Activated CD4-positive, alpha-beta T cell treated with anti-CD3 and anti-CD28 coated beads, Interleukin-2, amount 50 U/mL, for 1 hour (primary cell): Measurements from ENCODE around the gene ADCY10.
"Not testable (repeated sequence)": the region's sequence is repeated elsewhere in the genome, so short reads cannot be mapped to it uniquely, and the experiment has no call there.

Source experiments
- DNase-seq: peaks from one replicate; pipeline ENCODE4 v3.0.0-alpha.2; 2020

The ADCY10 gene

GRCh38 chr1:167882376-167882775, 31.6 kb downstream of the ADCY10 start:
- no peak for DNase-seq

GRCh38 chr1:167881786-167882185, 32.1 kb downstream of the ADCY10 start:
- no peak for DNase-seq

- no peak for DNase-seq
Observed at GRCh38 chr1:167881069-167881468, 32.9 kb downstream of the ADCY10 start.

DNA sequence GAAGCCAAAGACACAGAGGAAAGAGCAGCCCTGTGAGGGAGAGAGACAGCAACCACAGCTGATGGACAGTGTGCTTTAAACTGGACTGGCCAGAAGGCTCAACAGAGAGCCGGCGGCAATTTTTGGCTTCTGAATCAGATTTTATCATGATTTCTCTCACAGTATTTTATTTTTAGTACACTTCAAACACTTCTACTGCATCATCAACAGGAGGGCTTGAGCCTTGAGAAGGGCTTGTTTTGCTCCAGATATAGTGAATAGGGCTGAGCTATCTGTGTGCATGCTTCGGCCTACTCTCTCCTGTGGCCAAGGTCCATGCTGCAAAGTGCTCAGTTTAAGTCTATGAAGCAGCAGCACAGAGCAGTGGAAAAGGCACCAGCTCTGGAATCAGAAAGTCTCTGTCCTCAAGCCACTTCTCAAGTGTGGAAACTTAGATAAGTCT, 33.3 kb downstream of the ADCY10 start:
- no peak for DNase-seq

GRCh38 chr1:167879508-167879907, 34.4 kb downstream of the ADCY10 start:
- no peak for DNase-seq

DNA sequence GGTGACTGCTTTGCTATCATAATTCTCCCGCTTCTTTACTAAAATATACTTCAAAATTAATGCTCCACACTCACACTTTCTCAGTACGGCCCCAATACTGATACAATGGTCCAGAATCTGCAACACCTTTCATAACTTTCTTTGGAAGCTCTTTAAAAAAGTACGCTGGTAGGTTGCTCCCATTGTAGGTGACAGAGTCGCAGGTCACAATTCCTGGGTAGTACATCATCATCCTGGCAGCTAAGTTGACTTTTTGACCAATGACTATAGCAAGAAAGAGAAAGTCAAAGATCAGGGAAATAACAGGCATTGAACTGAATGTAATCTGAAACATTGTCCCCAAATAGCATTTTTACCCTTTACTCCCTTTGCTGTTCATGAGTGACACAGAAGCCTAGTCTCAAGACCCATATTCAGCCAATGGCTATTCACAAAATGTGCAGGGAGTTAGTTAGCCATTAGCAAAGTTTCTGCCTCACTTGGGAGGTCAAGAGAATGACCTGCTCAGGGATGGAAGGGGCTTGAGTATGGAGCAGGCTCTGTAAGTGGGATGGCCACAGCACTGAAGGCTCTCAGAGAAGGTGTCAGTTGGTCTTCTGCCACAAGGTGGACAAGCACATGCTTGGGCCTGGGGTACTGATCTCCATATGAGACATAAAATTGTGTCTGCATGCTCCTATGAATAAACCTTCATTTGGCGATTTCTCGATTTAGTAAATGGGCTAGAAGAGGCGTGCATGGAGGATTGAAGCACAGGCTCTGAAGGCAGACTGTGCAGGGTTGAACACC, 35.4 kb downstream of the ADCY10 start:
- DNase-seq = no peak

DNA sequence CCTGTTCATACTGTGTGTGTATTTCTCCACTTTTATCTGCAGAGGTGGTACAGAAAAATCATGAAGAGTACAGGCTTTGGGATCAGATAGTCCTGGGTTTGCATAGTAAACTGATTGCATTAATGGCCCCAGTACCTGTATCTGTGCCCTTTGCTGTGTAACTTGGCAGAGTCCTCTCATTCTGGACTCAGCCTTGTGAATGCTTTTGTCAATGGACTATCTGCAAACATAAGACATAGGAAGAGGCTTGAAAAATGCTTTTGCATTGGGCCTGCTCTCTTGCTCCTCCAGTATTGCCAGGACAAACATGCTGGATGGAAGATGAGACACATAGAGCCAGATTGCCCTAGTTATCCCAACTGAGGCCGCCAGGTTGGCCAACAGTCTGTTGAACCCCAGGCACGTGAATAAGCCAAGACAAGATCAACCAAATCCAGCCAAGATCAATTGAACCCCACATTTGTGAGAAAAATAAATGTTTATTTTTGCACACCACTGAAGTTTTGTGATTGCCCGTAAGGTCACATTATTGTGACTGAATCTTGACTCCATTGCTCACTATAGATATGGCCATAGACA, 37.2 kb downstream of the ADCY10 start:
- DNase-seq = no peak

DNA sequence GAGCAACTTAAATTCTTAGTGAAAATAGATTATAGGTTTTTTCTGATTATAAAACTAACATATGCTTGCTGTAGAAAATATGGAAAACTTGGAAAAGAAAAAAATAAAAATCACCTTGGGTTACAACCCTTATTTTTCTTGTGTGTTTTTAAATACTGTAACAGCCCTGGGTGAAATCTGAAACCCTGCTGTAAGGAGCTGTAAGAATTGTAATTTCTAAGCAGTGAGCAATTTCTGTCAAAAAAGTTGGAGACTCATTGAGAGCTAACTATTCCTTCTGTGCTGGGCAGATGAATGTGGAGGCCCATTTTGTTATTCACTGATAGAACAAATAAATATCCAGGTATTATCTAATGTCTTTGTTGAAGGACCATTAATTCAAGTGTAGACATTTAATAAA, 42.6 kb downstream of the ADCY10 start:
- no peak for DNase-seq

DNA sequence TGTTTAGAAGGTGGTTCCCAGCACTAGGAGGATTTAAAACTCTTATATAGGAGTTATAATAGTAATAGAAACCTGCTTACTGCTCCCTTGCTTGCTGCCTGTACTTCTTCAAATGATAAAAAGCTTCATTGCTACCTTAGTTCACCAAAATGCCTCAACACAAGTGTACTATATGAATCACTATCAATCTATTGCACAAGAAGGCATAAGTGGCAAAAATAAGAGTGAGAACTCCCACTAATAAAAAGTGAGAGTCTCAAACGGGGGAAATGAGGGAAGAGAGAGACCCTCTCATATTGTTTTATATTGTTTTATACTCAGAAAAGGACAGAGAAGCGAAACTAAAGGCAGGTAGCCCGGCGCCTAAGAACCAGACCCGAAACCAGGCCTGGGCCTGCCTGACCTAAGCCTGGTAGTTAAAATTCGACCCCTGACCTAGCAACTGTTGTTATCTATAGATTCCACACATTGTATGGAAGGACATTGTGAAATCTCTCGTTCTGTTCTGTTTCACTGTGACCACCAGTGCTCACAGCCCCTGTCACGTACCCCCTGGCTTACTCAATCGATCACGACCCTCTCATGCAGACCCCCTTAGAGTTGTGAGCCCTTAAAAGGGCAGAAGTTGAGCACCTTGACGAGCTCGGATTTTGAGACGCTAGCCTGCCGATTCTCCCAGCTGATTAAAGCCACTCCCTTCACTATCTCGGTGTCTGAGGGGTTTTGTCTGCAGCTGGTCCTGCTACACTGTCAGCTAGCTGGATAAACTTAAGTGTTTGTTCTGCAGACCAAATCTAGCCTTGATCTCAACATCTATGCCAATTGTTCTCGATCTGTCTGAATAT, 44.6 kb downstream of the ADCY10 start:
- not testable (repeated sequence) for DNase-seq

- DNase-seq = not testable (repeated sequence)
Observed at GRCh38 chr1:167866739-167867414, 47.1 kb downstream of the ADCY10 start.

DNA sequence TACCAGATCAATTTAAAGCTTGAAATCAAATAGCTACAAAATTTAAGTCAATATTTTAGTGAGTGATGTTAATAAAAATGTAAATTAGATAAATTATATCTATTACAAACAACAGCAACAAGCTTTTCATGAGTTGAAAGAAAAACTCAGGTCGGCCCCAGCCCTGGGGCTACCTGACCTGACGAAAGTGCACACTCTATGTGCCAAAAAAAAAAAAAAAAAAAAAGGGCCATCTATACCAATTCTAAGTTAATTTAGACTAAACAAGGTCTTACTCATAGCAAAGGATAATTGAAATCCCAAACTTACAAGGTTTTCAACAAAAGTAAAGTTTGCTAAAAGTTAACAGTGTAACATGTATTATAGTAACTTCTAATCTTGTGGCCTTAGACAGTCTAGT, 47.6 kb downstream of the ADCY10 start:
- not testable (repeated sequence) for DNase-seq

DNA sequence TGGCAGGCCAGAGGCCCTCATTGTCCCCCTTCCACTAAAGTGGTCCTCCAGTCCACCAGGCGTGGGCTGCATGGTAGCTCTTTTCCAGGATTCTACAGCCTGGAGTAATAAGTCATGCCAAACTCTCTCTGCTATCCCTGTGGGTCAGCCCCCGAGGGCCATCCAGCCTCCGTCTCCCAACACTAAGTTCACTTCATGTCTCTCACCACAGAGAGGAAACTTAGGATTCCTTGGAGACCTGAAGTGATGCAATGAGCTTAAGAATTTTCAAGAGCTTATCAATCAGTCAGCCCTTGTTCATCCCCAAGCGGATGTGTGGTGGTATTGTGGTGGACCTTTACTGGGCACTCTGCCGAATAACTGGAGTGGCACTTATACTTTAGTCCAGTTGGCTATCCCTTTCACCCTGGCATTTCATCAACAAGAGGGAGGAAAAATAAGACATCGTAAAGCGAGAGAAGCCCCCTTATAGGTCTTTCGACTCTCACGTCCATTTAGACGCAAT, 48.1 kb downstream of the ADCY10 start:
- DNase-seq = not testable (repeated sequence)

- DNase-seq = not testable (repeated sequence)
Observed at GRCh38 chr1:167865193-167865592, 48.7 kb downstream of the ADCY10 start.

DNA sequence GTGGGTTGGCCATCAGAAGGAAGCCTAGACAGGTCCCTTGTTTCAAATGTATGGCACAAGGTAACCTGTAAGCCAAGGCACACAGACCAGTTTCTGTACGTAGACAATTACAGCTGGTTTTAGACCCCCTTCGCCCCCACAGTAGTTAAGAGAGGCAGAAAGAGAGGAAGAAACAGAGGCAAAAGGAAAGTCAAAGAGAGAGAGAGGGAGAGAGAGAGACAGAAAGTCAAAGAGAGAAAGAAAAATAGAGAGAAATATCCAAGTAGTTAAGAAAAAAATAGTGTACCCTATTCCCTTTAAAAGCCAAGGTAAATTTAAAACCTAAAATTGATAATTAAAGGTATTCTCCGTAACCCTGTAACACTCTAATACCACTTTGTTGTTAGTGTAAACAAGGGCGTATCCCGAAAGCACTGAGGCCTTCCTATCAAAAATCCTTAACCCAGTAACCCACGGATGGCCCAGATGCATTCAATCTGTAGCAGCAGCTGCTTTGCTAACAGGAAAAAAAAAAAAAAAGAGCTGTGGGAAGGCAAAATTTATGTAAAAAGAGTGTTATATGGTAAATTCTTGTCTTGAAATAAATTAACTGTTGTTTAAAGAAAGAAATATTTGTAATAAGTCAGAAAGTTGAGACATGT, 49.4 kb downstream of the ADCY10 start:
- DNase-seq = no peak

- no peak for DNase-seq
Observed at GRCh38 chr1:167863921-167864279, 50.0 kb downstream of the ADCY10 start.

- not testable (repeated sequence) for DNase-seq
Observed at GRCh38 chr1:167863191-167863920, 50.6 kb downstream of the ADCY10 start.

DNA sequence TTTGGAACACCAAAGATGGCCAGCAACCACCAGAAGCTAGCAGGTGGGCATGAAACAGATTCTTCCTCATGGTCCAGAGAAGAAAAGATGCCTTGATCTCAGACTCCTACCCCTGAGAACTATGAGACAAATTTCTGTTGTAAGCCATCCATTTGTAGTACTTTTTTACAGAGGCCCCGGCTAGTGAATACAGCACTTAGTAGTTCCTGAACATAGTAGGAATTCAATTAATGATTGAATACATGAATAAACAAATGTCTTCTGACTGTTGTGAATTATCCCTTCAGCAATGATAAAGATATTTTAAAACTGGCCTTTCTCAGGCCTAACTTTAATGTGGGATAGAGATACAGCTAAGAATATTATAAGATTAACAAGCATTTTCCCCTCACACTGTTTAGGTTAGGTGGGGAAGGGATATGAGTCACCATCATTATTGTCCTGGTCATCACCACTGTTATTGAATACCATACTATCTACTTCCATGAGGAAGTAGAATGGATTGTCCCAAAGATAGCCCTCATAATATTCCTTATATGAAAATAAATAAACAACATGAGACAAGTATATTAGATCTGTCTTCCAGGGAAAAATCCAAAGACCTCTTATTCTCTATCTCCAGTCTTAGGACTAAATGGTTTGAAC, 51.4 kb downstream of the ADCY10 start:
- no peak for DNase-seq

DNA sequence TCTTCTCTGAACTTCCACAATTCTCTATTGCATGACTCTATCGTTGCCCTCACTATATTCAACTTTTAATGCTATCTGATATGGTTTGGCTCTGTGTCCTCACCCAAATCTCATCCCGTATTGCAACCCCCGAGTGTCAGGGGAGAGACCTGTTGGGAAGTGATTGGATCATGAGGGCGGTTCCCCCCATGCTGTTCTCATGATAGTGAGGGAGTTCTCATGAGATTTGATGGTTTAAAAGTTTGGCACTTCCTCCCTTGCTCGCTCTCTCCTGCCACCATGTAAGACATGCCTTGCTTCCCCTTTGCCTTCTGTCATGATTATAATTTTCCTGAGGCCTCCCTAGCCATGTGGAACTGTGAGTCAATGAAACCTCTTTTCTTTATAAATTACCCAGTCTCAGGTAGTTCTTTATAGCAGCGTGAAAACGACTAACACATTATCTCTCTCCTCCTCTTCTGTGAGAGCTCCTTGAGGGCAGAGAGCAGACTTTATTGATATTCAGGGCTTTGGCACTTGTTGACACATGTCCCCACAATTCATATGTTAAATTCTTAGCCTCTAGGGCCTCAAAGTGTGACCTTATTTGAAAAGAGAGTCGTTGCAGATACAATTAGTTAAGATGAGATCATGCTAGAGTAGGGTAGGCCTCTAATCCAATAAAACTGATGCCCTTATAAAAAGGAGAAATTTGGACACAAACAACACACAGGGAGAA, 52.1 kb downstream of the ADCY10 start:
- DNase-seq = no peak

- no peak for DNase-seq
Observed at GRCh38 chr1:167860231-167860923, 53.6 kb downstream of the ADCY10 start.
